B cell (primary cell): ENCODE measurements around the gene OGDHL. TPM values are rescaled to one million over a fixed set of nuclear protein-coding genes. Genes with fewer than 3 reads are reported as not detected.

ENCODE experiments used
- ATAC-seq: fragments of 200-7000 bp; cut with Tn5 transposase; one replicate; pipeline ENCODE4 v1.10.0; 2021; ENCODE audit warnings: low read depth, mild to moderate bottlenecking, moderate number of reproducible peaks, moderate library complexity
- CTCF ChIA-PET: fragments of 350-600 bp; sonication (Branson Sonifier 250); formaldehyde crosslinking; loops from one replicate; lab custom pipeline; 2021; ENCODE audit warnings: antibody characterized with exemption, inconsistent platforms; lab: Charles Lee
- POLR2A ChIA-PET: fragments of 350-600 bp; sonication (Branson Sonifier 250); formaldehyde crosslinking; loops from one replicate; lab custom pipeline; 2021; ENCODE audit warnings: antibody characterized with exemption; lab: Charles Lee
- DNase-seq: peaks from one replicate; pipeline ENCODE4 v3.0.0; 2013
- H2AFZ ChIP-seq: 2 replicates; pipeline ENCODE4 v1.6.1; 2012; ENCODE audit warnings: mild to moderate bottlenecking, low read depth, low read length; ENCODE audit not compliant: insufficient read depth, poor library complexity, severe bottlenecking
- H3K27ac ChIP-seq, 2 donors: 1 replicate in 1 of 2; 2 replicates in 1 of 2; pipeline ENCODE4 v1.5.1; 2012 to 2013; ENCODE audit warnings: low read length in 2 of 2, mild to moderate bottlenecking in 2 of 2, moderate library complexity in 1 of 2
- H3K27me3 ChIP-seq, 4 experiments: fragments of 200-600 bp in 1 of 4; sonication (generic) in 1 of 4; replicated peaks in 1 of 4; 1 replicate in 2 of 4; 2 replicates in 2 of 4; pipeline versions ENCODE4 v1.6.1 to v1.7.0; 2013 to 2016; ENCODE audit warnings: low read length in 3 of 4, mild to moderate bottlenecking in 2 of 4, mixed read lengths in 1 of 4, moderate library complexity in 1 of 4; ENCODE audit not compliant: insufficient read depth in 4 of 4, control insufficient read depth in 3 of 4; ENCODE audit errors: control extremely low read depth in 1 of 4
- H3K36me3 ChIP-seq, 2 experiments: replicated peaks in 1 of 2; 1 replicate in 1 of 2; 2 replicates in 1 of 2; pipeline versions ENCODE4 v1.6.1 to v1.7.1; 2013; ENCODE audit warnings: low read length in 1 of 2; ENCODE audit not compliant: insufficient read depth in 2 of 2, control insufficient read depth in 1 of 2; ENCODE audit errors: control extremely low read depth in 1 of 2, extremely low read depth in 1 of 2
- H3K4me1 ChIP-seq, 2 donors: fragments of 200-600 bp in 1 of 2; sonication (generic) in 1 of 2; 1 replicate in 1 of 2; 2 replicates in 1 of 2; pipeline versions ENCODE4 v1.5.1 to v1.6.1; 2013 to 2017; ENCODE audit warnings: low read length in 2 of 2; ENCODE audit not compliant: control insufficient read depth in 2 of 2, insufficient read depth in 2 of 2
- H3K4me2 ChIP-seq: replicated peaks from 2 replicates; pipeline ENCODE3; 2012; ENCODE audit warnings: mild to moderate bottlenecking, low read depth, low read length; ENCODE audit not compliant: poor library complexity, severe bottlenecking
- H3K4me3 ChIP-seq, 5 experiments: fragments of 200-600 bp in 1 of 5; sonication (generic) in 1 of 5; 1 replicate in 3 of 5; 2 replicates in 2 of 5; pipeline versions ENCODE4 v1.5.1 to v1.7.0; 2011 to 2016; ENCODE audit warnings: low read length in 4 of 5, mild to moderate bottlenecking in 4 of 5, low read depth in 2 of 5, control low read depth in 1 of 5, moderate library complexity in 1 of 5; ENCODE audit not compliant: insufficient read depth in 1 of 5; ENCODE audit errors: control extremely low read depth in 1 of 5, extremely low read depth in 1 of 5
- H3K79me2 ChIP-seq: fragments of 200-600 bp; sonication (generic); one replicate; pipeline ENCODE4 v1.6.0; 2016; ENCODE audit warnings: low read length; ENCODE audit not compliant: control insufficient read depth, insufficient read depth
- H3K9ac ChIP-seq: fragments of 200-600 bp; sonication (generic); 2 replicates; pipeline ENCODE4 v1.6.1; 2017; ENCODE audit warnings: mild to moderate bottlenecking, low read length, moderate library complexity
- H3K9me3 ChIP-seq, 3 donors: one replicate each; pipeline versions ENCODE4 v1.6.1 to v1.7.1; 2013; ENCODE audit warnings: low read length in 2 of 3; ENCODE audit not compliant: control insufficient read depth in 2 of 3, insufficient read depth in 1 of 3; ENCODE audit errors: control extremely low read depth in 1 of 3
- H4K20me1 ChIP-seq: 2 replicates; pipeline ENCODE4 v1.6.0; 2012; ENCODE audit warnings: mild to moderate bottlenecking, low read length; ENCODE audit not compliant: insufficient read depth, control insufficient read depth, poor library complexity, severe bottlenecking
- H3K27ac Mint-ChIP-seq: one replicate; pipeline ENCODE4 v1.8.0; 2021; ENCODE audit warnings: mixed read lengths
- H3K27me3 Mint-ChIP-seq: one replicate; pipeline ENCODE4 v1.8.0; 2021; ENCODE audit warnings: mixed read lengths
- H3K4me1 Mint-ChIP-seq: one replicate; pipeline ENCODE4 v1.8.0; 2021; ENCODE audit warnings: mixed read lengths
- H3K4me3 Mint-ChIP-seq: one replicate; pipeline ENCODE4 v1.8.0; 2021; ENCODE audit warnings: mixed read lengths
- H3K9me3 Mint-ChIP-seq: one replicate; pipeline ENCODE4 v1.8.0; 2022; ENCODE audit warnings: mixed read lengths; ENCODE audit not compliant: insufficient read depth
- EZH2 ChIP-seq: IDR thresholded peaks from 2 replicates; pipeline ENCODE4 v1.6.1; 2012; ENCODE audit warnings: borderline replicate concordance, low read depth, mild to moderate bottlenecking, moderate library complexity, low read length; ENCODE audit not compliant: insufficient read depth, poor library complexity, severe bottlenecking
- WGBS: methylation state at CpG from one replicate; pipeline ENCODE4 v1.1.5; 2013; ENCODE audit warnings: missing lambda C conversion rate; ENCODE audit not compliant: insufficient coverage; 5-methylcytosine and 5-hydroxymethylcytosine counted together
- intact Hi-C: fragments of 100-400 bp; cut with micrococcal nuclease; formaldehyde crosslinking; loops from one replicate; pipeline ENCODE4 v1.10.0; 2022
- polyA plus RNA-seq: library from polyadenylated mRNA; depleted of rRNA; stranded (reverse); fragments of >200 nt; gene quantifications from 2 replicates; pipeline ENCODE4 v1.2.3, GENCODE V29; 2012
- total RNA-seq, 2 donors: library from RNA; stranded (reverse); fragments of 120-200 nt in 1 of 2; gene quantifications; 1 replicate in 1 of 2; 2 replicates in 1 of 2; pipeline versions ENCODE4 v1.2.3 to v1.2.4, GENCODE V29; 2013 to 2022
- TF ChIP-seq, protein P1 (sequence below): fragments of 200-600 bp; IDR thresholded peaks from one replicate; pipeline ENCODE4 v1.8.0; 2022; ENCODE audit warnings: antibody characterized with exemption, mild to moderate bottlenecking

The OGDHL gene
- total and polyA plus RNA-seq, 2 donors (not counting 1 experiment from before 2014, with no cell fraction given): not detected

DNA sequence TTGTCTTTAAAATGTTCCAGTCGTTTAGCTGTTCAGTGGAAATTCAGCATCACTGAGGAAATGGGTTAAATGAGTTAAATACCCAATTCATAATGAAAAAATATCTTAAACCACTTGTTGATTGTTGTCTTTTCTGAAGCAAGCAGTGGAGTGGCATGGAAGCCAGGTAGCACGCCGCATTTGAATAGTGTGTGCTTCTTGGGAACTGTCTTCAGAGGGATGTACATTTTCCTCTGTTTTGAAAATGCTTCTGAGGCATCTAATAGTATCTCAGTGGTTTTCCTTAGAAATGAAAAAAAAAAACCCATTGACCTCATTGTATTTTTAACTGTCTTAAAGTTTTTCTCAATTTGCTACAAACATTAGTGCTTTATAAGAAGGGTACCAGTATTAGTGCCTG lies 54.5 kb downstream of the OGDHL start:
- Histone ChIP-seq H3K4me2 (no peak overlapping the region), H3K4me3 (no peak overlapping the region), H4K20me1 (no peaks in the 10 kb centered on the region), H3K4me1 (no peaks in the 10 kb centered on the region), H3K9ac (no peak overlapping the region), H2AFZ (no peak overlapping the region), H3K27ac (no peak overlapping the region), H3K79me2 (no peaks in the 10 kb centered on the region), H3K27me3 (peaks cover 0 to 4% (median 0%) of the 10 kb centered on the region in 4 experiments), H3K36me3 (no peaks in the 10 kb centered on the region), H3K9me3 (peaks cover 0 to 2% (median 0%) of the 10 kb centered on the region in 3 donors)
- Mint-ChIP-seq H3K4me3 (no peak overlapping the region), H3K9me3 (no peaks in the 10 kb centered on the region), H3K4me1 (no peaks in the 10 kb centered on the region), H3K27ac (no peak overlapping the region), H3K27me3 (peaks cover 11% of the 10 kb centered on the region)
- TF ChIP-seq, protein P1, sequence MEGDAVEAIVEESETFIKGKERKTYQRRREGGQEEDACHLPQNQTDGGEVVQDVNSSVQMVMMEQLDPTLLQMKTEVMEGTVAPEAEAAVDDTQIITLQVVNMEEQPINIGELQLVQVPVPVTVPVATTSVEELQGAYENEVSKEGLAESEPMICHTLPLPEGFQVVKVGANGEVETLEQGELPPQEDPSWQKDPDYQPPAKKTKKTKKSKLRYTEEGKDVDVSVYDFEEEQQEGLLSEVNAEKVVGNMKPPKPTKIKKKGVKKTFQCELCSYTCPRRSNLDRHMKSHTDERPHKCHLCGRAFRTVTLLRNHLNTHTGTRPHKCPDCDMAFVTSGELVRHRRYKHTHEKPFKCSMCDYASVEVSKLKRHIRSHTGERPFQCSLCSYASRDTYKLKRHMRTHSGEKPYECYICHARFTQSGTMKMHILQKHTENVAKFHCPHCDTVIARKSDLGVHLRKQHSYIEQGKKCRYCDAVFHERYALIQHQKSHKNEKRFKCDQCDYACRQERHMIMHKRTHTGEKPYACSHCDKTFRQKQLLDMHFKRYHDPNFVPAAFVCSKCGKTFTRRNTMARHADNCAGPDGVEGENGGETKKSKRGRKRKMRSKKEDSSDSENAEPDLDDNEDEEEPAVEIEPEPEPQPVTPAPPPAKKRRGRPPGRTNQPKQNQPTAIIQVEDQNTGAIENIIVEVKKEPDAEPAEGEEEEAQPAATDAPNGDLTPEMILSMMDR: no peak
- TF ChIP-seq EZH2: no peak
- no peak for ATAC-seq
- CTCF ChIA-PET: no interaction called here
- DNase-seq: no peak
- no CpG with 5 or more reads among the region's 3 CpGs for WGBS
- intact Hi-C loops: no loop called here
- POLR2A ChIA-PET: no interaction called here

DNA sequence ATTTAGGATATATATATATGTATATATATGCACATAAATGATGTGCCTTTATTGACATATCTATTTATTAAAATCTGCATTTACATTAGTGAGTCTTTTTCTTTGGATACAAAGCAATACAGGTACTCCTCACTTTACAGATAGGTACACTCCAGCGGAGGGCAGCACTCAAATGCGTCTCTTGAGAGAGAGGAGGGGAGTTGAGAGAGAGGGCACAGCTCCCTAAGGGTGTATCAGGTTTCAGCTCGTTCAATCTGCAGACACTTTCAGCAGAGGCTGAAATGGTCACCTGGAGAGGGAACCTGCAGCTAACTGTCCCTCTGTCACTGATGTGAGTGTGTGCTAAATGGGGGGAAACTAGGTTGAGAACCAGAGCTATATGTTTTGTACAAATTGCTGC lies 61.1 kb downstream of the OGDHL start:
- CTCF ChIA-PET: no interaction called here
- WGBS: 0% methylated on average over 2 of the region's 3 CpGs
- Mint-ChIP-seq H3K27me3 (peaks cover 17% of the 10 kb centered on the region), H3K4me1 (no peaks in the 10 kb centered on the region), H3K4me3 (no peak overlapping the region), H3K27ac (no peak overlapping the region), H3K9me3 (no peaks in the 10 kb centered on the region)
- Histone ChIP-seq H3K4me1 (no peaks in the 10 kb centered on the region), H3K27ac (no peak overlapping the region), H3K9ac (no peak overlapping the region), H3K4me2 (no peak overlapping the region), H3K4me3 (no peak overlapping the region), H3K79me2 (no peaks in the 10 kb centered on the region), H3K27me3 (peaks cover 0 to 6% (median 0%) of the 10 kb centered on the region in 4 experiments), H3K9me3 (peaks cover 0 to 5% (median 0%) of the 10 kb centered on the region in 3 donors), H3K36me3 (no peaks in the 10 kb centered on the region), H4K20me1 (no peaks in the 10 kb centered on the region), H2AFZ (no peak overlapping the region)
- no peak for ATAC-seq
- intact Hi-C loops: no loop called here
- POLR2A ChIA-PET: no interaction called here
- DNase-seq: no peak
- no peak for TF ChIP-seq EZH2
- TF ChIP-seq, protein P1: no peak
